ENCODE results near the gene RNF114.
A peak's percentile ranks its signal among the peaks of the same experiment; 100 is the strongest.

RNF114 gene

DNA sequence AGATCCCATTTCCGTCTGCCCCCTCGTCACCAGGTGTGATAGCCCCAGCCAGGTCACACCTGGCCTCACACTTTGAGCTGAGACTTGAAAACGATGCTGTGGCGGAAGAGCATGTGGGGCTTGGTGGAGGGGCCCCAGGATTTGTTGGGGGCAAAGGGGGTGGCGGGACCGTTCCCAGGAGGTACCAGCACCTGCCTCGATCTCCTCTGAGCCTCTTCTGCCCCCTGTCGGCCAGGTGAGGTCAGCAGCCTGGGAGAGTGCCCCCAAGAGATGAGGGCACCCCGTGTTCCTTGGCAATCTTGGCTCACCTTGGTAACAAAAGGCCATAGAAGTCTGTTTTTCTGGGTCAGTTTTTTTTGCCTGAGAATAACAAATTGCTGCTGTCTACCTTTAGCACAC is 46.3 kb upstream of the RNF114 start:
- DNase-seq (ENCODE audit: low spot score), result no peak
- in situ Hi-C loops (cut with MboI; ENCODE audit: low pct_unique_long_range_greater_than_20kb, low sequenced_read_pairs, unreplicated experiment), result no loop called here
- TF ChIP-seq, protein P1, sequence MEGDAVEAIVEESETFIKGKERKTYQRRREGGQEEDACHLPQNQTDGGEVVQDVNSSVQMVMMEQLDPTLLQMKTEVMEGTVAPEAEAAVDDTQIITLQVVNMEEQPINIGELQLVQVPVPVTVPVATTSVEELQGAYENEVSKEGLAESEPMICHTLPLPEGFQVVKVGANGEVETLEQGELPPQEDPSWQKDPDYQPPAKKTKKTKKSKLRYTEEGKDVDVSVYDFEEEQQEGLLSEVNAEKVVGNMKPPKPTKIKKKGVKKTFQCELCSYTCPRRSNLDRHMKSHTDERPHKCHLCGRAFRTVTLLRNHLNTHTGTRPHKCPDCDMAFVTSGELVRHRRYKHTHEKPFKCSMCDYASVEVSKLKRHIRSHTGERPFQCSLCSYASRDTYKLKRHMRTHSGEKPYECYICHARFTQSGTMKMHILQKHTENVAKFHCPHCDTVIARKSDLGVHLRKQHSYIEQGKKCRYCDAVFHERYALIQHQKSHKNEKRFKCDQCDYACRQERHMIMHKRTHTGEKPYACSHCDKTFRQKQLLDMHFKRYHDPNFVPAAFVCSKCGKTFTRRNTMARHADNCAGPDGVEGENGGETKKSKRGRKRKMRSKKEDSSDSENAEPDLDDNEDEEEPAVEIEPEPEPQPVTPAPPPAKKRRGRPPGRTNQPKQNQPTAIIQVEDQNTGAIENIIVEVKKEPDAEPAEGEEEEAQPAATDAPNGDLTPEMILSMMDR (IDR thresholded peaks at IDR 0.05; ENCODE audit: extremely low read depth, insufficient read depth, missing control alignments), result peak; percentile 44

DNA sequence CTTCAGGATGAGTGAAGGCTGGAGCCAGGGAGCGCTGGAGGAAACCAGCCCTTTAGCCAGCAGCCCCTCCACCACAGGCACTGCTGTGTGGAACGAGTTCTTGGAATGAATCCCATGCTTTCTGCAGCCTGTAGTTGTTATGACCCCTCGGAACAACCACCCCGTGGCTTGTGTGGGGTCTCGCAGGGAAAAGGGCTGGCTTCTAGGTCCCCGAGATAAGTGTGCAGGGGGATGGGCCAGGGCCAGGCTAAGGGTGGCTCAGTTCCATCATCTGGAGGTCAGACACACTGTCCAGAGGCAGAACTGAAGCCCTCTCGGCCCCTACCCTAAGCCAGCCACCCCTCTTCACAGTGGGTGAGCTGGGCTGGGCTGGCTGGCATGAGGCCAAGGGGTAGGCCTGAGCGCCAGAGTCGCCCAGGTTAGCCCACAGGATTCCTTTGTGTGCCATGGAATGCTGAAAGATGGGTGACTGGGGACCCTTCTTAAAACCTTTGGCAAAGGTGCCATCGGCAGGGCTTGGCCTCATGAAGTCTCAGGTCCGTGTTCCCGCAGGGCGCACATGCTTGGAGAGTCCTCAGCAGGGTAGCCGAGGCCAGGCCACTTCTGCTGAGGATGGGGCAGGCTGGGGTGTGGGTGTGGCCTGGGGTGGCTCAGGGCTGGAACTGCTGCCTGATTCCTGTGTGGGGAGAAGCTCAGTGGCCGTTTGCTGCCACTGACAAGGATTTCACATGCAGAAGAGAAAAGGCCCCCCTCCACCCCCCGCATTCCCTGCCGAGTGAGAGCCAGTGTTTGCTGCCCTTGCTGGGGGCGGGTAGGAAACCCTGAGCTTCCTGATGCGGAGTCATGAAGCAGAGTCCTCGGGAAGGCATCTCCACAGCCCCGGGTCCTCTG is 45.5 kb upstream of the RNF114 start:
- TF ChIP-seq, protein P1 (IDR thresholded peaks at IDR 0.05; ENCODE audit: extremely low read depth, insufficient read depth, missing control alignments), result no peak
- DNase-seq (ENCODE audit: low spot score), result no peak
- in situ Hi-C loops (cut with MboI; ENCODE audit: low pct_unique_long_range_greater_than_20kb, low sequenced_read_pairs, unreplicated experiment), result no loop called here

DNA sequence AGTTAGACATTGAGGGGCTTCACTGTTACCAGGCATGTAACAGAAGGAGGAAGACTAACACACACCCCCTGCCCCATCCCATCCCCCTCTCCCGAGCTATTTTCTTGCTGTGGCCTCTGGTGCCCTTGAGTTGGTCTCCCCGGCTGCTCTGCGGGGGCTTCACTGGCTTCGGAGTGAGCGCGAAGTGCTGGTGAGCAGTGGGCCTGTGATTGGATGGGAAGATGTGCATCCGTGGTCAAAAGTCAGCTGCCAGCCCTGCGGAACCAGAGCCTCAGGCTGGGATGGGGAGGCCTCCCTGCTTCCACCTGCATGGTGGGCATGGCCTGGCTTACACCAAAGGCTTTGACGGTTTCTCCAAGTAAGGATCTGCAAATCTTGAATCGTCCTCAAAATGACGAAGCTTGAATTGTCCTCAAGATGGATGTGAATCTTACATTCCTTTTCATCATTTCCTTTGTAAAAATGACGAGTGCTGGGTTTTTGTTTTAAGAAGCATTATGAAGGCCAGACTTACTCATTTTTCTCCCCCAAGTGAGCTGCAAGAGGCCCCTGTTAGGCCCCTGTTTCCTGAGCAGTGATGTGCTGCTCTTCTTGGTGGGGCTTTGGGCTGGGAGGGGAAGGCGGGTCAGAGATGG is 44.6 kb upstream of the RNF114 start:
- TF ChIP-seq, protein P1 (IDR thresholded peaks at IDR 0.05; ENCODE audit: extremely low read depth, insufficient read depth, missing control alignments), result no peak
- in situ Hi-C loops (cut with MboI; ENCODE audit: low pct_unique_long_range_greater_than_20kb, low sequenced_read_pairs, unreplicated experiment), result no loop called here
- no peak for DNase-seq (ENCODE audit: low spot score)

DNA sequence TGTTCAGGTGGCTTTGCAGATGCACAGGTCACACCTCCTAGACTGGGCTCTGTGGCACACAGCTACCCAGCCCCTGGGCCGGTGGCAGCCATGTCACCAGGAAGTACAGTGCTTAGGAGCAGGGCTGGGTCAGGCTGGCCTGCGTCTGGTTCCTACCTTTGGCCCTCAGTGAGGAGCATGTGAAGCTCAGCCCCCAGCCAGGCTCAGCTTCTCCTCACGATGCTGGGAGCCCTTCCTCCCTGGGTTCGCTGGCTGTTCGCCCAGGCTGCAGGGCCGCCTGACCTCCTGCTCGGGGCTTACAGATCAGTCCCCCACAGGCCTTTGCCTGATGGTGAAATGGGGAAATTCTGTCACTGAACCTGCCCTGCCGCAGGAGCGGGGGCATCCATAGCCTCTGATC is 43.9 kb upstream of the RNF114 start:
- TF ChIP-seq, protein P1 (IDR thresholded peaks at IDR 0.05; ENCODE audit: extremely low read depth, insufficient read depth, missing control alignments), result no peak
- in situ Hi-C loops (cut with MboI; ENCODE audit: low pct_unique_long_range_greater_than_20kb, low sequenced_read_pairs, unreplicated experiment), result no loop called here
- no peak for DNase-seq (ENCODE audit: low spot score)

DNA sequence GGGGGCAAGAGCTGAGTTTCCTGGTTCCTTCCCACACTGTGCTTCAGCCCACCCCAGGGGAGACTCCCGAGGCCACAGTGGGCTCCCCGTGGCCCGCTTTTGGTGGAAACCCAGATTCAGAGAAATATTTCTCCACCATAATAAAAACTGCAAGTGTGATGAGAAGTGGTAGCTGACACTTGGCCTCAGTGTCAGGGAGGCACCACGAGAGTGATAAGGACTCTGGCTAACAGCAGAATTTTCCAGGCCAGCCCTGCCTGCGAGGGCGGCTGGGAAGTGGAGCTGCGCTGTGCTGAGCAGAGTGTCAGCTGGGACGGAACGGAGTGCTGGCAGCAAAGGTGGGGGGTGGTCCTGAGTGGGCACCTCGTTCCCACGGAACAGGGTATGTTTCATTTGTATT is 43.4 kb upstream of the RNF114 start:
- DNase-seq (ENCODE audit: low spot score), result no peak
- in situ Hi-C loops (cut with MboI; ENCODE audit: low pct_unique_long_range_greater_than_20kb, low sequenced_read_pairs, unreplicated experiment), result no loop called here
- TF ChIP-seq, protein P1 (IDR thresholded peaks at IDR 0.05; ENCODE audit: extremely low read depth, insufficient read depth, missing control alignments), result no peak

DNA sequence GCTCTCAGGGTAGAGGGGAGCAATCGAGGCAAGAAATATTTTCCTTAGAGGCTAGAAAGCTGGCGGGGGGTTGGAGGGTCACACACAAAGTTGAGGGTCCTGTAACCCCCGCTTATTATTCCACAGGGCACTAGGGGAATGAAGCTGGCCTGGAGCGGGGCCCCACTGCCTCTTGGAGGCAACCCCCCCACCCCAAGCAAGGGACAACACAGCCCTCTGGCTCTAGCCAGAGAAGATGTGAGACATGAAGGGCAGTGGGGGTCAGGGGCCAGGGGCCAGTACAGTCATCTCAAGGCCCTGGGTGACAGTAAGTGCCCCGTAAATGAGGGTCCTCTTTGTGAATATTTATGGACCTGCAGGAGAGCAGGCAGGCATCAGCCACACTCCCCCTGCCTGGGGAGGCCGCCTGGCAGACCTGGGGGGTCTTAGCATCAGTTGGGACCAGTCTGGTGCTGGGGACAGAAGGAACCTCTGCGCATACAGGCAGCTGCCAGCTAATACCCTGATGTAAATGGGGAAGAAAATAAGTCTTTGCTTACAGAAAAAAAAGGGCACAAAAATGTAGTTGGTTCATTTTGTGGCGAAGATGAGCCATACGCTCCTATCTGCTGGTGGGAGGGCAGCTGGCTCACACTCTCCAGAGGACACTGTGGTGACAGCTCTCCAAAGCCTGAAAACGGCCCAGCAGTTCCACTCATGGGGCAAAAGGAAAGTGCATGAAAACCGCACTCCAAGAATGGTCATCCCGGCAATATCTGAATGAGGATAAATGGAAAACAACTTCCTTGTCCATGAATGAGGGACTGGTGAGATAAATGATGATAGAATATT is 42.7 kb upstream of the RNF114 start:
- TF ChIP-seq, protein P1 (IDR thresholded peaks at IDR 0.05; ENCODE audit: extremely low read depth, insufficient read depth, missing control alignments), result no peak
- in situ Hi-C loops (cut with MboI; ENCODE audit: low pct_unique_long_range_greater_than_20kb, low sequenced_read_pairs, unreplicated experiment), result no loop called here
- no peak for DNase-seq (ENCODE audit: low spot score)

Measured in GM13977 (cell line).